ENCODE measurements around the gene SUPT4H1.

- TF ChIP-seq CTCF (IDR thresholded peaks at IDR 0.05) = no peak
- no peak for TF ChIP-seq POLR2A (IDR thresholded peaks at IDR 0.05)
These were observed 29.3 kb downstream of the SUPT4H1 start for GRCh38 chr17:58322581-58323185.

Measured in thyroid gland (tissue), 4 donors.